Measurements from ENCODE around the gene ENOX2. TPM values are rescaled to one million over a fixed set of nuclear protein-coding genes. Genes with fewer than 3 reads are reported as not detected.
"Not testable (repeated sequence)": the region's sequence is repeated elsewhere in the genome, so short reads cannot be mapped to it uniquely, and the experiment has no call there.

Gene ENOX2
- total RNA-seq, 1 experiment from 2014 or later = 6.0 TPM

DNA sequence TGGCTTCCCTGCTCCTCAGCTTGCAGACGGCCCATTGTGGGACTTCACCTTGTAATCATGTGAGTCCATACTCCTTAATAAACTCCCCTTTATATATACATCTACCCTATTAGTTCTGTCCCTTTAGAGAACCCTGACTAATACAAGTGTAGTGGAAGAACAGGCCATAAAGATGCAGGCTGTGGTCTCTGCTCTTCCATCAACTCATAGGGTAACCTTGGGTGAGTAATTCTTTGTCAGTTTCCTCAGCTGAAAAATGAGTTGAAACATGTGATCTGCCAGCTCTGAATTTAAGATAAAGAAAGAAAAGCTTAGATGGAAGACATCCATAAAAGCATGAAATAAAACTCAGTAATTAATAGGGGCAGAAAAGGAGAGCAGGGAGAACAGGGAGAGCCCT is 103.6 kb downstream of the ENOX2 start:
- Histone ChIP-seq H3K4me2 (ENCODE audit: low read depth, low read length, poor library complexity, severe bottlenecking) (no peak overlapping the region), H3K9me3 (ENCODE audit: low read length) (no peaks in the 10 kb centered on the region), H3K79me2 (ENCODE audit: low read length) (no peaks in the 10 kb centered on the region), H4K20me1 (ENCODE audit: insufficient read depth, low read depth, low read length) (no peaks in the 10 kb centered on the region), H3K36me3 (ENCODE audit: insufficient read depth, low read length) (no peaks in the 10 kb centered on the region), H3K9ac (ENCODE audit: low read length) (no peak overlapping the region), H3K27ac (ENCODE audit: low read length) (no peak overlapping the region), H3K4me1 (ENCODE audit: low read length) (no peaks in the 10 kb centered on the region), H3K4me3 (ENCODE audit: low read length) (no peak overlapping the region), H2AFZ (ENCODE audit: low read length) (no peak overlapping the region), H3K27me3 (ENCODE audit: low read length) (no peaks in the 10 kb centered on the region), H3K9me2 (replicated peaks; ENCODE audit: insufficient read depth, low read length) (no peaks in the 10 kb centered on the region)
- no peak for DNase-seq

GRCh38 chrX:130793975-130794374 is 109.0 kb downstream of the ENOX2 start:
- Histone ChIP-seq H3K4me2 (ENCODE audit: low read depth, low read length, poor library complexity, severe bottlenecking) (no peak overlapping the region), H3K9me3 (ENCODE audit: low read length) (no peaks in the 10 kb centered on the region), H3K36me3 (ENCODE audit: insufficient read depth, low read length) (no peaks in the 10 kb centered on the region), H3K27me3 (ENCODE audit: low read length) (no peaks in the 10 kb centered on the region), H3K4me3 (ENCODE audit: low read length) (no peak overlapping the region), H3K9ac (ENCODE audit: low read length) (no peak overlapping the region), H3K4me1 (ENCODE audit: low read length) (no peaks in the 10 kb centered on the region), H3K79me2 (ENCODE audit: low read length) (no peaks in the 10 kb centered on the region), H2AFZ (ENCODE audit: low read length) (no peak overlapping the region), H4K20me1 (ENCODE audit: insufficient read depth, low read depth, low read length) (no peaks in the 10 kb centered on the region), H3K27ac (ENCODE audit: low read length) (no peak overlapping the region), H3K9me2 (replicated peaks; ENCODE audit: insufficient read depth, low read length) (no peaks in the 10 kb centered on the region)
- DNase-seq = no peak

GRCh38 chrX:130791870-130792269 is 111.1 kb downstream of the ENOX2 start:
- not testable (repeated sequence) for H3K4me3 ChIP-seq (ENCODE audit: low read length); H4K20me1 ChIP-seq (ENCODE audit: insufficient read depth, low read depth, low read length); H3K9ac ChIP-seq (ENCODE audit: low read length); H3K9me3 ChIP-seq (ENCODE audit: low read length); H3K27ac ChIP-seq (ENCODE audit: low read length); DNase-seq; H3K27me3 ChIP-seq (ENCODE audit: low read length); H3K9me2 ChIP-seq (replicated peaks; ENCODE audit: insufficient read depth, low read length); H3K79me2 ChIP-seq (ENCODE audit: low read length); H3K4me2 ChIP-seq (ENCODE audit: low read depth, low read length, poor library complexity, severe bottlenecking); H3K36me3 ChIP-seq (ENCODE audit: insufficient read depth, low read length); H3K4me1 ChIP-seq (ENCODE audit: low read length); H2AFZ ChIP-seq (ENCODE audit: low read length)

DNA sequence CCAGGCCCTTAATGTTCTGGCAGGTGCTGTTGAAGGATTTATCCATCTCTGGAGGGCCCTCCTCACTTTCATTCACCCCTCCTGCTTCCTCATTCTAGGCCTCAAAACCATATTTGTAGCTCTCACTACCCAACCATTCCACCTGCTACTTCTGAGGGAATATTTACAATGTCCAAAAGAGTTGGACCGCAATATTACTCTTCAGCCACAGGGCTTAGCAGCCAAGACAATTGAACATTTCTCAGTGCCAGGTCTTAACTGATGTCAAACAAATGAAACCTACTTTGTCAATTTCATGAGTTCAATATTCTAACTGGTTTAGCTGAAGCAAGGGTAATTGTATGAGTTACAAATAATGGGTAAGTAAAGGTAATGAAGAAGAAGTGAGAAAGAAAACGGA is 113.2 kb downstream of the ENOX2 start:
- Histone ChIP-seq H2AFZ (ENCODE audit: low read length) (no peak overlapping the region), H3K9me2 (replicated peaks; ENCODE audit: insufficient read depth, low read length) (no peaks in the 10 kb centered on the region), H3K4me1 (ENCODE audit: low read length) (no peaks in the 10 kb centered on the region), H3K27ac (ENCODE audit: low read length) (no peak overlapping the region), H4K20me1 (ENCODE audit: insufficient read depth, low read depth, low read length) (no peaks in the 10 kb centered on the region), H3K4me2 (ENCODE audit: low read depth, low read length, poor library complexity, severe bottlenecking) (no peak overlapping the region), H3K9me3 (ENCODE audit: low read length) (no peaks in the 10 kb centered on the region), H3K4me3 (ENCODE audit: low read length) (no peak overlapping the region), H3K36me3 (ENCODE audit: insufficient read depth, low read length) (no peaks in the 10 kb centered on the region), H3K79me2 (ENCODE audit: low read length) (no peaks in the 10 kb centered on the region), H3K27me3 (ENCODE audit: low read length) (no peaks in the 10 kb centered on the region), H3K9ac (ENCODE audit: low read length) (no peak overlapping the region)
- DNase-seq = no peak

- Histone ChIP-seq H3K79me2 (ENCODE audit: low read length) (no peaks in the 10 kb centered on the region), H3K9me2 (replicated peaks; ENCODE audit: insufficient read depth, low read length) (no peaks in the 10 kb centered on the region), H2AFZ (ENCODE audit: low read length) (no peak overlapping the region), H3K36me3 (ENCODE audit: insufficient read depth, low read length) (no peaks in the 10 kb centered on the region), H3K27ac (ENCODE audit: low read length) (no peak overlapping the region), H3K27me3 (ENCODE audit: low read length) (no peaks in the 10 kb centered on the region), H3K9ac (ENCODE audit: low read length) (no peak overlapping the region), H4K20me1 (ENCODE audit: insufficient read depth, low read depth, low read length) (no peaks in the 10 kb centered on the region), H3K4me2 (ENCODE audit: low read depth, low read length, poor library complexity, severe bottlenecking) (no peak overlapping the region), H3K9me3 (ENCODE audit: low read length) (no peaks in the 10 kb centered on the region), H3K4me3 (ENCODE audit: low read length) (no peak overlapping the region), H3K4me1 (ENCODE audit: low read length) (no peaks in the 10 kb centered on the region)
- DNase-seq = no peak
Observed at GRCh38 chrX:130788786-130789581, 114.0 kb downstream of the ENOX2 start.

GRCh38 chrX:130786030-130786429 is 117.0 kb downstream of the ENOX2 start:
- Histone ChIP-seq H3K27ac (ENCODE audit: low read length) (no peak overlapping the region), H3K9me3 (ENCODE audit: low read length) (no peaks in the 10 kb centered on the region), H3K27me3 (ENCODE audit: low read length) (no peaks in the 10 kb centered on the region), H3K4me2 (ENCODE audit: low read depth, low read length, poor library complexity, severe bottlenecking) (no peak overlapping the region), H3K4me1 (ENCODE audit: low read length) (no peaks in the 10 kb centered on the region), H3K9me2 (replicated peaks; ENCODE audit: insufficient read depth, low read length) (no peaks in the 10 kb centered on the region), H3K79me2 (ENCODE audit: low read length) (no peaks in the 10 kb centered on the region), H3K36me3 (ENCODE audit: insufficient read depth, low read length) (no peaks in the 10 kb centered on the region), H3K9ac (ENCODE audit: low read length) (no peak overlapping the region), H3K4me3 (ENCODE audit: low read length) (no peak overlapping the region), H2AFZ (ENCODE audit: low read length) (no peak overlapping the region), H4K20me1 (ENCODE audit: insufficient read depth, low read depth, low read length) (no peaks in the 10 kb centered on the region)
- DNase-seq = no peak

GRCh38 chrX:130778773-130779172 is 124.2 kb downstream of the ENOX2 start:
- Histone ChIP-seq H3K79me2 (ENCODE audit: low read length) (no peaks in the 10 kb centered on the region), H3K36me3 (ENCODE audit: insufficient read depth, low read length) (no peaks in the 10 kb centered on the region), H4K20me1 (ENCODE audit: insufficient read depth, low read depth, low read length) (no peaks in the 10 kb centered on the region), H3K27ac (ENCODE audit: low read length) (no peak overlapping the region), H3K4me2 (ENCODE audit: low read depth, low read length, poor library complexity, severe bottlenecking) (no peak overlapping the region), H3K4me1 (ENCODE audit: low read length) (no peaks in the 10 kb centered on the region), H3K9ac (ENCODE audit: low read length) (no peak overlapping the region), H2AFZ (ENCODE audit: low read length) (no peak overlapping the region), H3K9me3 (ENCODE audit: low read length) (no peaks in the 10 kb centered on the region), H3K4me3 (ENCODE audit: low read length) (no peak overlapping the region), H3K27me3 (ENCODE audit: low read length) (no peaks in the 10 kb centered on the region), H3K9me2 (replicated peaks; ENCODE audit: insufficient read depth, low read length) (no peaks in the 10 kb centered on the region)
- no peak for DNase-seq

- Histone ChIP-seq H3K4me2 (ENCODE audit: low read depth, low read length, poor library complexity, severe bottlenecking) (no peak overlapping the region), H3K4me3 (ENCODE audit: low read length) (no peak overlapping the region), H3K27ac (ENCODE audit: low read length) (no peak overlapping the region), H2AFZ (ENCODE audit: low read length) (no peak overlapping the region), H3K9me3 (ENCODE audit: low read length) (no peaks in the 10 kb centered on the region), H3K4me1 (ENCODE audit: low read length) (no peaks in the 10 kb centered on the region), H4K20me1 (ENCODE audit: insufficient read depth, low read depth, low read length) (0 out of 2 replicates have a peak, but pooled peaks cover 7% of the 10 kb centered on the region), H3K79me2 (ENCODE audit: low read length) (no peaks in the 10 kb centered on the region), H3K27me3 (ENCODE audit: low read length) (no peaks in the 10 kb centered on the region), H3K36me3 (ENCODE audit: insufficient read depth, low read length) (no peaks in the 10 kb centered on the region), H3K9ac (ENCODE audit: low read length) (no peak overlapping the region), H3K9me2 (replicated peaks; ENCODE audit: insufficient read depth, low read length) (no peaks in the 10 kb centered on the region)
- DNase-seq = no peak
Observed at GRCh38 chrX:130775849-130776248, 127.2 kb downstream of the ENOX2 start.

Measured in Karpas-422 (cell line).